Measurements from ENCODE around the gene MORN1.

Gene MORN1

GRCh38 chr1:2418791-2419320 is 27.5 kb upstream of the MORN1 start:
- no peaks in the 10 kb centered on the region for H3K36me3 ChIP-seq (ENCODE audit: insufficient read depth, low read length)
- peaks cover 9% of the 10 kb centered on the region for H3K4me1 ChIP-seq (ENCODE audit: insufficient read depth, low read length)
- H3K4me3 ChIP-seq (ENCODE audit: low read depth in 1 of 2, low read length in 2 of 2): no peak overlapping the region
- H3K27me3 ChIP-seq (ENCODE audit: control insufficient read depth in 1 of 2, insufficient read depth in 2 of 2, low read length in 2 of 2): peaks cover 14 to 59% of the 10 kb centered on the region in 2 donors
- H3K9ac ChIP-seq (ENCODE audit: low read length): no peak overlapping the region
- no peaks in the 10 kb centered on the region for H3K9me3 ChIP-seq (ENCODE audit: low read length)
- no peak overlapping the region for H3K27ac ChIP-seq (ENCODE audit: low read depth, low read length)

- H3K9ac ChIP-seq (ENCODE audit: low read length): no peak overlapping the region
- peaks cover 14 to 49% of the 10 kb centered on the region in 2 donors for H3K27me3 ChIP-seq (ENCODE audit: control insufficient read depth in 1 of 2, insufficient read depth in 2 of 2, low read length in 2 of 2)
- no peak overlapping the region for H3K27ac ChIP-seq (ENCODE audit: low read depth, low read length)
- no peaks in the 10 kb centered on the region for H3K9me3 ChIP-seq (ENCODE audit: low read length)
- H3K36me3 ChIP-seq (ENCODE audit: insufficient read depth, low read length): no peaks in the 10 kb centered on the region
- H3K4me3 ChIP-seq (ENCODE audit: low read depth in 1 of 2, low read length in 2 of 2): no peak overlapping the region
- peaks cover 16% of the 10 kb centered on the region for H3K4me1 ChIP-seq (ENCODE audit: insufficient read depth, low read length)
Observed at GRCh38 chr1:2417833-2418225, 26.5 kb upstream of the MORN1 start.

GRCh38 chr1:2417083-2417832 is 25.9 kb upstream of the MORN1 start:
- Histone ChIP-seq H3K27me3 (ENCODE audit: control insufficient read depth in 1 of 2, insufficient read depth in 2 of 2, low read length in 2 of 2) (peaks cover 9 to 49% of the 10 kb centered on the region in 2 donors), H3K9ac (ENCODE audit: low read length) (no peak overlapping the region), H3K9me3 (ENCODE audit: low read length) (no peaks in the 10 kb centered on the region), H3K27ac (ENCODE audit: low read depth, low read length) (no peak overlapping the region), H3K4me3 (ENCODE audit: low read depth in 1 of 2, low read length in 2 of 2) (no peak overlapping the region), H3K4me1 (ENCODE audit: insufficient read depth, low read length) (peaks cover 16% of the 10 kb centered on the region), H3K36me3 (ENCODE audit: insufficient read depth, low read length) (no peaks in the 10 kb centered on the region)

- no peaks in the 10 kb centered on the region for H3K36me3 ChIP-seq (ENCODE audit: insufficient read depth, low read length)
- peaks cover 9 to 49% of the 10 kb centered on the region in 2 donors for H3K27me3 ChIP-seq (ENCODE audit: control insufficient read depth in 1 of 2, insufficient read depth in 2 of 2, low read length in 2 of 2)
- no peak overlapping the region for H3K27ac ChIP-seq (ENCODE audit: low read depth, low read length)
- no peak overlapping the region for H3K9ac ChIP-seq (ENCODE audit: low read length)
- H3K9me3 ChIP-seq (ENCODE audit: low read length): no peaks in the 10 kb centered on the region
- no peak overlapping the region for H3K4me3 ChIP-seq (ENCODE audit: low read depth in 1 of 2, low read length in 2 of 2)
- H3K4me1 ChIP-seq (ENCODE audit: insufficient read depth, low read length): peaks cover 22% of the 10 kb centered on the region
Observed at GRCh38 chr1:2416403-2416802, 25.0 kb upstream of the MORN1 start.

DNA sequence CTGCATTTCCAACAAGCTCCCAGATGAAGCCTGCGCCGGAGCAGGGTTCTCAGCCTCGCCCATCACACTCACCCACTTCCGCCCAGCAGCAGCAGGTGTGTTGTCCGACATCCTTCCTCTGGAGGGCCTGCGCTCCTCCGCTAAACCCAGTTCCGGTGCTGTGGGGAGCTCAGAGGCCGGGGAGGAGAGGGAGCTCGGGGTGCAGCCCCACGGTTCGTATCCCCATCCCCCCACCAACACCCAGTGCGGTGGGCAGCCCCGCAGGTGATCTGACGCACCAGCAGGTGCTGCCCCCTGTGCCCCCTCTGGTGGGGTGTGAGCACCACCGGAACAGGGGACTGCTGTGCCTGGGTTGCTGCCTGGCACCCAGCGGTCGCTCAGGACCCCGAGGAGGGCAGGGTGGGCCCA is 24.5 kb upstream of the MORN1 start:
- Histone ChIP-seq H3K27me3 (ENCODE audit: control insufficient read depth in 1 of 2, insufficient read depth in 2 of 2, low read length in 2 of 2) (peaks cover 9 to 49% of the 10 kb centered on the region in 2 donors), H3K27ac (ENCODE audit: low read depth, low read length) (no peak overlapping the region), H3K9me3 (ENCODE audit: low read length) (no peaks in the 10 kb centered on the region), H3K36me3 (ENCODE audit: insufficient read depth, low read length) (no peaks in the 10 kb centered on the region), H3K4me3 (ENCODE audit: low read depth in 1 of 2, low read length in 2 of 2) (no peak overlapping the region), H3K4me1 (ENCODE audit: insufficient read depth, low read length) (peaks cover 23% of the 10 kb centered on the region), H3K9ac (ENCODE audit: low read length) (no peak overlapping the region)

GRCh38 chr1:2415337-2415736 is 24.0 kb upstream of the MORN1 start:
- no peak overlapping the region for H3K9ac ChIP-seq (ENCODE audit: low read length)
- no peak overlapping the region for H3K4me3 ChIP-seq (ENCODE audit: low read depth in 1 of 2, low read length in 2 of 2)
- no peak overlapping the region for H3K27ac ChIP-seq (ENCODE audit: low read depth, low read length)

GRCh38 chr1:2414297-2414958 is 23.1 kb upstream of the MORN1 start:
- H3K4me1 ChIP-seq (ENCODE audit: insufficient read depth, low read length): peaks cover 23% of the 10 kb centered on the region
- no peak overlapping the region for H3K9ac ChIP-seq (ENCODE audit: low read length)
- H3K36me3 ChIP-seq (ENCODE audit: insufficient read depth, low read length): no peaks in the 10 kb centered on the region
- H3K9me3 ChIP-seq (ENCODE audit: low read length): no peaks in the 10 kb centered on the region
- H3K4me3 ChIP-seq (ENCODE audit: low read depth in 1 of 2, low read length in 2 of 2): peak overlapping the region in 1 of 2 donors; percentile 8
- H3K27me3 ChIP-seq (ENCODE audit: control insufficient read depth in 1 of 2, insufficient read depth in 2 of 2, low read length in 2 of 2): peaks cover 9 to 38% of the 10 kb centered on the region in 2 donors
- H3K27ac ChIP-seq (ENCODE audit: low read depth, low read length): no peak overlapping the region

More at GRCh38 chr1:2415337-2415736, 24.0 kb upstream of the MORN1 start:
- Histone ChIP-seq H3K27me3 (ENCODE audit: control insufficient read depth in 1 of 2, insufficient read depth in 2 of 2, low read length in 2 of 2) (peaks cover 9 to 47% of the 10 kb centered on the region in 2 donors), H3K9me3 (ENCODE audit: low read length) (no peaks in the 10 kb centered on the region), H3K4me1 (ENCODE audit: insufficient read depth, low read length) (peaks cover 23% of the 10 kb centered on the region), H3K36me3 (ENCODE audit: insufficient read depth, low read length) (no peaks in the 10 kb centered on the region)

DNA sequence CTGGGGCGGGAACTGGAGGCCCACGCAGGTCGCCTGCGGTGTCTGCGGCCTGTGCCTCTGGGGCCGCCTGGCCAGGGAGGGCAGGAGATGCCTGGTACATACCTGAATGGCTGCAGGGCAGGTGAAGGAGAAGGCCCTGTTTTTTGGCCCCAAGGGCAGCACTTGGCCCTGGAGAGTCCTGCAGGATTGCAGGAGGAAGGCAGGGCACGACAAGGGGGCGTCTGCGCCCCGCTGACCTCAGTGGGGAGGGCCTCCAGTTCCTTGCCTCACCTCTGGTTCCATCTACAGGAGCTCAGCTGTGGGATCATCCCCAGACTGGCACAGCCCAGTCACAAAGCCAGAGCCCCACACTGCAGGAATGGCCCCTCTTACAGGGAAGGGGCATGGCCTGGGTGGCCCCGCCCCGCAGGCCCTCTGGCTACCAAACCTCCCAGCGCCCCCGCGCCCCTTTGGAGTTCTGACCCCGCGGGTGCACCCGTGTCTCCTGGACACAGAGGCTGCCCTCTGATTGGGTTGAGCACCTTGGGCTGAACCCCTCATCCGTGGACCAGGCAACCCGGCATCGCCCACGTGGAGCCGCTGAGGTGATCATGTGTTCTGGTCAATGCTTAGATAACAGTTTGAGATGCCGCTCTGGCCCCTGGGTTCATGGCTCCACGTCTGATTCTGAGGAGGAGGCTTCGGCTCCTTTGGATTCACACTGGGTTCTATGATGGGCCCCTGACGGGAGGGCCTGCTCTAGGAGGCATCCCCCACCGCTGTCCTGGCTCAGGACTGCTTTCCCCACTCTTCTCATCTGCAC is 22.3 kb upstream of the MORN1 start:
- peak overlapping the region; percentile 62 for H3K27ac ChIP-seq (ENCODE audit: low read depth, low read length)
- H3K27me3 ChIP-seq (ENCODE audit: control insufficient read depth in 1 of 2, insufficient read depth in 2 of 2, low read length in 2 of 2): peaks cover 3 to 31% of the 10 kb centered on the region in 2 donors
- H3K4me1 ChIP-seq (ENCODE audit: insufficient read depth, low read length): peaks cover 23% of the 10 kb centered on the region
- peak overlapping the region; percentile 51 to 61 for H3K4me3 ChIP-seq (ENCODE audit: low read depth in 1 of 2, low read length in 2 of 2)
- H3K9ac ChIP-seq (ENCODE audit: low read length): peak overlapping the region; percentile 33
- H3K9me3 ChIP-seq (ENCODE audit: low read length): no peaks in the 10 kb centered on the region
- no peaks in the 10 kb centered on the region for H3K36me3 ChIP-seq (ENCODE audit: insufficient read depth, low read length)

GRCh38 chr1:2412773-2413494 is 21.6 kb upstream of the MORN1 start:
- Histone ChIP-seq H3K4me1 (ENCODE audit: insufficient read depth, low read length) (peaks cover 23% of the 10 kb centered on the region), H3K36me3 (ENCODE audit: insufficient read depth, low read length) (no peaks in the 10 kb centered on the region), H3K9ac (ENCODE audit: low read length) (peak overlapping the region; percentile 33), H3K27me3 (ENCODE audit: control insufficient read depth in 1 of 2, insufficient read depth in 2 of 2, low read length in 2 of 2) (peaks cover 0 to 23% of the 10 kb centered on the region in 2 donors), H3K9me3 (ENCODE audit: low read length) (no peaks in the 10 kb centered on the region), H3K4me3 (ENCODE audit: low read depth in 1 of 2, low read length in 2 of 2) (peak overlapping the region; percentile 51 to 61), H3K27ac (ENCODE audit: low read depth, low read length) (peak overlapping the region; percentile 62)

DNA sequence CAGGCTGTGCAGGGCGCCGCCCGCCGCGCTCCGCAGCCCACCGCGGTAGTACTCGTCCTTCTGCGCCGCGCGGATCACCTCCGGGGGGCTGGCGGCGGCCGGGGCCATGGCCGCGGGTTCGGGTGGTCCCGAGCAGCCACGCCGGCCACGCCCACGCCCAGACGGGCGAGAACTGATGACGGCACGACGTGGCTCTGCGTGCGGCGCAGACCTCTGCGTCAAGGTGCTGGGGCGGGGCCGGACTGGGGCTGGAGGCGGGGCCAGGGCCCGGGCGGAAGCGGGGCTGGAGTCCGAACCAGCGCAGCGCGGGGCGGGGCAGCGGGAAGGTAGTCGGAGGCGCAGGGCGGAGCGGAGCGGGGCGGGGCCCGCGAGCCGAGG is 21.0 kb upstream of the MORN1 start, which contains the start of gene PEX10:
PEX10 (minus strand) TSS at position 170 of the 378 bp plus-strand sequence; CDS start at position 108, 62 bp downstream.
- peaks cover 0 to 18% of the 10 kb centered on the region in 2 donors for H3K27me3 ChIP-seq (ENCODE audit: control insufficient read depth in 1 of 2, insufficient read depth in 2 of 2, low read length in 2 of 2)
- peaks cover 3% of the 10 kb centered on the region for H3K36me3 ChIP-seq (ENCODE audit: insufficient read depth, low read length)
- H3K27ac ChIP-seq (ENCODE audit: low read depth, low read length): peak within 1 kb of the TSS; percentile 73
- no peaks in the 10 kb centered on the region for H3K9me3 ChIP-seq (ENCODE audit: low read length)
- H3K9ac ChIP-seq (ENCODE audit: low read length): peak within 1 kb of the TSS; percentile 53
- H3K4me3 ChIP-seq (ENCODE audit: low read depth in 1 of 2, low read length in 2 of 2): peak within 1 kb of the TSS; percentile 51 to 70
- H3K4me1 ChIP-seq (ENCODE audit: insufficient read depth, low read length): peaks cover 23% of the 10 kb centered on the region
